T-cell (primary cell): ENCODE measurements around the gene MYB. TPM values are rescaled to one million over a fixed set of nuclear protein-coding genes. Genes with fewer than 3 reads are reported as not detected.

Source experiments
- ATAC-seq, 4 experiments: fragments of 200-7000 bp in 3 of 4; fragments of 150-1000 bp in 1 of 4; cut with Tn5 transposase; replicated peaks in 1 of 4; 1 replicate in 3 of 4; 2 replicates in 1 of 4; pipeline ENCODE4 v1.10.0; 2021; ENCODE audit warnings: moderate library complexity in 3 of 4, mild to moderate bottlenecking in 2 of 4, moderate number of reproducible peaks in 1 of 4
- CTCF ChIA-PET, 2 donors: fragments of 300-600 bp; sonication (Branson Sonifier 250); formaldehyde crosslinking; loops; one replicate each; lab custom pipeline; 2022; ENCODE audit warnings: antibody characterized with exemption in 2 of 2; lab: Charles Lee
- POLR2A ChIA-PET, 2 donors: fragments of 300-600 bp; sonication (Branson Sonifier 250); formaldehyde crosslinking; loops; one replicate each; lab custom pipeline; 2022; ENCODE audit warnings: antibody characterized with exemption in 2 of 2; lab: Charles Lee
- DNase-seq, 35 experiments: peaks; one replicate each; pipeline versions ENCODE4 v3.0.0 to v3.0.0-alpha.2; 2013 to 2023
- H3K27ac ChIP-seq: one replicate; pipeline ENCODE4 v1.5.1; 2013; ENCODE audit warnings: low read length
- H3K27me3 ChIP-seq, 2 experiments: replicated peaks in 1 of 2; 1 replicate in 1 of 2; 2 replicates in 1 of 2; pipeline versions ENCODE4 v1.6.1 to v1.7.0; 2013; ENCODE audit warnings: low read length in 1 of 2, mixed read lengths in 1 of 2; ENCODE audit not compliant: control insufficient read depth in 2 of 2, insufficient read depth in 2 of 2; ENCODE audit errors: extremely low read depth in 1 of 2
- H3K36me3 ChIP-seq, 2 donors: 1 replicate in 1 of 2; 2 replicates in 1 of 2; pipeline versions ENCODE4 v1.6.1 to v1.7.0; 2013; ENCODE audit warnings: low read length in 1 of 2; ENCODE audit not compliant: control insufficient read depth in 2 of 2, insufficient read depth in 1 of 2; ENCODE audit errors: extremely low read depth in 1 of 2
- H3K4me1 ChIP-seq, 2 experiments: 1 replicate in 1 of 2; 2 replicates in 1 of 2; pipeline versions ENCODE4 v1.6.1 to v1.7.0; 2013; ENCODE audit warnings: low read length in 2 of 2, mixed read lengths in 1 of 2; ENCODE audit not compliant: insufficient read depth in 2 of 2, control insufficient read depth in 1 of 2; ENCODE audit errors: extremely low read depth in 1 of 2
- H3K4me3 ChIP-seq, 2 donors: 1 replicate in 1 of 2; 2 replicates in 1 of 2; pipeline versions ENCODE4 v1.5.1 to v1.7.0; 2013; ENCODE audit warnings: mild to moderate bottlenecking in 2 of 2, low read length in 1 of 2, moderate library complexity in 1 of 2; ENCODE audit not compliant: control insufficient read depth in 1 of 2; ENCODE audit errors: extremely low read depth in 1 of 2
- H3K9me3 ChIP-seq: 2 replicates; pipeline ENCODE4 v1.7.0; 2013
- H3K27ac Mint-ChIP-seq, 2 donors: one replicate each; pipeline ENCODE4 v1.8.0; 2020 to 2021; ENCODE audit warnings: mild to moderate bottlenecking in 2 of 2, mixed read lengths in 2 of 2
- H3K27me3 Mint-ChIP-seq, 2 donors: one replicate each; pipeline ENCODE4 v1.8.0; 2021 to 2022; ENCODE audit warnings: mixed read lengths in 2 of 2
- H3K36me3 Mint-ChIP-seq: one replicate; pipeline ENCODE4 v1.8.0; 2021; ENCODE audit warnings: mixed read lengths
- H3K4me1 Mint-ChIP-seq, 3 donors: one replicate each; pipeline ENCODE4 v1.8.0; 2020 to 2022; ENCODE audit warnings: mixed read lengths in 3 of 3, mild to moderate bottlenecking in 1 of 3
- H3K4me3 Mint-ChIP-seq, 3 donors: one replicate each; pipeline ENCODE4 v1.8.0; 2020 to 2022; ENCODE audit warnings: mild to moderate bottlenecking in 3 of 3, mixed read lengths in 3 of 3, moderate library complexity in 3 of 3
- H3K9me3 Mint-ChIP-seq, 3 donors: one replicate each; pipeline ENCODE4 v1.8.0; 2020 to 2022; ENCODE audit warnings: mixed read lengths in 3 of 3
- WGBS: methylation state at CpG from one replicate; pipeline ENCODE4 v1.1.5; 2013; ENCODE audit warnings: missing lambda C conversion rate; ENCODE audit not compliant: insufficient coverage; 5-methylcytosine and 5-hydroxymethylcytosine counted together
- total RNA-seq, 35 experiments: library from RNA in 6 of 35; stranded (reverse) in 6 of 35; fragments of 120-200 nt in 1 of 35; gene quantifications; one replicate each; pipeline versions ENCODE4 v1.2.1 to v1.2.4 and lab custom pipeline; 2013 to 2026

MYB gene
- total RNA-seq, 5 donors from 2014 or later (not counting 1 experiment from before 2014, with no cell fraction given): 4.4 to 23.9 (median 17.1) TPM

DNA sequence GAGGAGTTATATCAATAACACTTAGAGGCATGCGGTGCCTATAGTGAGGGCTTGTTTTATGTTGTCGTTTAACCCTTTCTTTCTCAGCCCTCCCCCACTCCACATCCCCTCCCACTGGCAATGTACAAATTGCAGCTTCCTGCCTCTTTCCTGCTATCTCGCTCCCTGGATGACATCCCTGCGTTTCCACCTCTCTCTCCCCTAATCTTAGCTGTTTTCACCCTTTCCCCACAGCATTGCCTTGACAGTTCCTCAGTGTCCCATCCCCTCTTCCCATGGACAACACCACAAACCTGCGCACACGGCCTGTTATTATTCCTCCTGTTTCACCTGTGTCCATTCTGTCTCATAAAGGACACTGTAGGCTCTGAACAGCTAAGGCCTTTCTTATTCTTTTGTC is 34.5 kb downstream of the MYB start:
- Mint-ChIP-seq H3K36me3 (peaks cover 17% of the 10 kb centered on the region), H3K4me3 (no peak overlapping the region), H3K27ac (no peak overlapping the region), H3K27me3 (no peaks in the 10 kb centered on the region), H3K9me3 (no peaks in the 10 kb centered on the region), H3K4me1 (peaks cover 21 to 23% (median 22%) of the 10 kb centered on the region in 3 donors)
- ChIA-PET CTCF (no interaction called here), POLR2A (no interaction called here)
- H3K9me3 ChIP-seq: no peaks in the 10 kb centered on the region
- ATAC-seq: no peak
- DNase-seq: no peak
- no peak overlapping the region for H3K4me3 ChIP-seq
- no peaks in the 10 kb centered on the region for H3K36me3 ChIP-seq
- no peak overlapping the region for H3K27ac ChIP-seq
- WGBS: 95% methylated on average over 4 of the region's 6 CpGs
- peaks cover 10 to 14% of the 10 kb centered on the region in 2 experiments for H3K4me1 ChIP-seq
- no peaks in the 10 kb centered on the region for H3K27me3 ChIP-seq

- DNase-seq: no peak
- ATAC-seq: no peak
- Histone ChIP-seq H3K9me3 (no peaks in the 10 kb centered on the region), H3K27me3 (no peaks in the 10 kb centered on the region), H3K4me3 (no peak overlapping the region), H3K36me3 (no peaks in the 10 kb centered on the region), H3K4me1 (peaks cover 2 to 4% of the 10 kb centered on the region in 2 experiments), H3K27ac (no peak overlapping the region)
- Mint-ChIP-seq H3K27ac (no peak overlapping the region), H3K4me3 (no peak overlapping the region), H3K27me3 (no peaks in the 10 kb centered on the region), H3K9me3 (no peaks in the 10 kb centered on the region), H3K4me1 (peaks cover 6 to 9% (median 7%) of the 10 kb centered on the region in 3 donors), H3K36me3 (peaks cover 12% of the 10 kb centered on the region)
- WGBS: no CpG with 5 or more reads among the region's 6 CpGs
- ChIA-PET CTCF (no interaction called here), POLR2A (interaction anchor here in 1 of 2 donors (0.6 kb wide), 1 partner anchor 174 kb away, joined by 3 read pairs; no protein-coding TSS in a partner anchor)
These were observed 36.6 kb downstream of the MYB start for GRCh38 chr6:135217663-135218062.

DNA sequence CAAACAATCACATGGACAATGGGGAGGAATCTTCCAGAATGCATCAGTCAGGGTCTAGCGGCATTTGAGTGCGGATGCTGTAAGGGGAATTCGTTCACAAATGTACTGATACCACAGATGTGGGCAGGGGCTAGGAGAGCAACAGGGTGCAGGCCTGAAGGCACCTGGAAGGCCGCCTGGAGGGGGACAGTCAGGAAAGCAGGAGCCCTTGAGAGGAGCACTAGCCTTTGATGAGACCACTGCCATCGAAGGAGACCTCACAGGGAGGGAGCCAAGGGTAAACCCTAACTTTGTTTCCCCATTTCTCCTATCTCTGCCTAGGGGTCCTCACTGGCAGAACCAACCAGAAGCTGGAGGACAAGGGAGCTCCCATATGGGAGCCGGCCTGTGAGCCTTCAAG is 38.2 kb downstream of the MYB start:
- no peaks in the 10 kb centered on the region for H3K9me3 Mint-ChIP-seq
- H3K27ac Mint-ChIP-seq: no peak overlapping the region
- no peak overlapping the region for H3K27ac ChIP-seq
- POLR2A ChIA-PET: no interaction called here
- H3K9me3 ChIP-seq: no peaks in the 10 kb centered on the region
- no peaks in the 10 kb centered on the region for H3K27me3 ChIP-seq
- no peaks in the 10 kb centered on the region for H3K36me3 ChIP-seq
- ATAC-seq (no peak), DNase-seq (no peak)
- CTCF ChIA-PET: interaction anchor here in 1 of 2 donors (0.6 kb wide), 1 partner anchor 34 kb away, joined by 4 read pairs; no protein-coding TSS in a partner anchor
- WGBS: 83% methylated on average over 4 of the region's 6 CpGs
- H3K4me1 ChIP-seq: peaks cover 4 to 8% of the 10 kb centered on the region in 2 experiments
- H3K4me3 Mint-ChIP-seq: no peak overlapping the region
- H3K4me1 Mint-ChIP-seq: peaks cover 9 to 11% (median 9%) of the 10 kb centered on the region in 3 donors
- H3K4me3 ChIP-seq: no peak overlapping the region
- peaks cover 19% of the 10 kb centered on the region for H3K36me3 Mint-ChIP-seq
- no peaks in the 10 kb centered on the region for H3K27me3 Mint-ChIP-seq

DNA sequence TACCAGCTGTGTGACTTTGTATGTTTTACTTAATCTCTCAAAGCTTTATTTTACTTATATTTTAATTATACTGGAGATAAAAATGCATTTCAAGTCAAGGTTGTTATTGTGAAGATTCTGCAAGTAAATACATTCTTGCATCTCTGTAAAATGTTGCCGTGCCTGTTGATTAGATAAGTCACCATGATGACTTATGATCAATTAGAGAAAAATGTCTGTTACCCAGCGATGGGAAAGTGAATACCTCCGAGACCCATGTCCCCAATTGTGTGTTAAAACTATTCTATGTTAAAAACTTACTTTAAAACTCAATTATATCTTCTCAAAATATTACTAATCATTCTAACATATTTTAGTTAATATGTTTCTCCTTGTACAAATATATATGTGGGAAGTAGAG is 39.9 kb downstream of the MYB start:
- no peaks in the 10 kb centered on the region for H3K36me3 ChIP-seq
- CTCF ChIA-PET: interaction anchor here in 1 of 2 donors (0.6 kb wide), 1 partner anchor 16 kb away, joined by 5 read pairs; no protein-coding TSS in a partner anchor
- no peak overlapping the region for H3K4me3 ChIP-seq
- DNase-seq (no peak), ATAC-seq (no peak)
- no CpG with 5 or more reads among the region's 3 CpGs for WGBS
- Mint-ChIP-seq H3K4me1 (peaks cover 9 to 11% (median 9%) of the 10 kb centered on the region in 3 donors), H3K4me3 (no peak overlapping the region), H3K9me3 (no peaks in the 10 kb centered on the region), H3K36me3 (peaks cover 19% of the 10 kb centered on the region), H3K27me3 (no peaks in the 10 kb centered on the region), H3K27ac (no peak overlapping the region)
- no peak overlapping the region for H3K27ac ChIP-seq
- no peaks in the 10 kb centered on the region for H3K9me3 ChIP-seq
- H3K27me3 ChIP-seq: no peaks in the 10 kb centered on the region
- POLR2A ChIA-PET: interaction anchor here (0.5 to 0.6 kb wide), 2 partner anchors 37 to 202 kb away, joined by 3 to 4 read pairs; no protein-coding TSS in a partner anchor
- peaks cover 4 to 8% of the 10 kb centered on the region in 2 experiments for H3K4me1 ChIP-seq

DNA sequence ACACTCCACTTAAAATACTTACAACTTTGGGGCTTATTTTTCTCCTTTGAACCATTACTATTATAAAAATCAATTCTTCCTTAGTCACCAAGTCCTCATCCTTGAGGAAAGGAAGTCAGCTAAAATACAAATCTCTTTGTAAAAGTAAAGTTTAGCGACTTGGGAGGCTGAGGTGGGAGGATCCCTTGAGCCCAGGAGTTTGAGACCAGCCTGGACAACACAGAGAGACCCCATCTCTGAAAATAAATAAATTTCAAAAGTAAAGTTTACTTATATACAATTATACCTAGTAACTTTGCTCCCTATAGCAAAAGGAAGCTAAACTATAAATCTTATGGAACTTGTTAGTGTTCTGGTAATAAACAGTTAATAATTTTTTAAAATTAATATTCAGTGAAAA is 40.4 kb downstream of the MYB start:
- Mint-ChIP-seq H3K36me3 (peaks cover 19% of the 10 kb centered on the region), H3K27me3 (no peaks in the 10 kb centered on the region), H3K27ac (no peak overlapping the region), H3K4me3 (no peak overlapping the region), H3K4me1 (peaks cover 9 to 11% (median 9%) of the 10 kb centered on the region in 3 donors), H3K9me3 (no peaks in the 10 kb centered on the region)
- ChIA-PET POLR2A (interaction anchor here (0.5 to 0.6 kb wide), 2 partner anchors 38 to 201 kb away, joined by 3 to 4 read pairs; no protein-coding TSS in a partner anchor), CTCF (interaction anchor here in 1 of 2 donors (0.5 kb wide), 1 partner anchor 129 kb away, joined by 3 read pairs; no protein-coding TSS in a partner anchor)
- Histone ChIP-seq H3K27me3 (no peaks in the 10 kb centered on the region), H3K4me1 (peaks cover 4 to 8% of the 10 kb centered on the region in 2 experiments), H3K9me3 (no peaks in the 10 kb centered on the region), H3K36me3 (no peaks in the 10 kb centered on the region), H3K4me3 (no peak overlapping the region), H3K27ac (no peak overlapping the region)
- no peak for DNase-seq
- WGBS: no CpG with 5 or more reads among the region's 1 CpG
- no peak for ATAC-seq

- Histone ChIP-seq H3K4me1 (peaks cover 4 to 8% of the 10 kb centered on the region in 2 experiments), H3K27ac (no peak overlapping the region), H3K36me3 (no peaks in the 10 kb centered on the region), H3K9me3 (no peaks in the 10 kb centered on the region), H3K27me3 (no peaks in the 10 kb centered on the region), H3K4me3 (no peak overlapping the region)
- Mint-ChIP-seq H3K9me3 (no peaks in the 10 kb centered on the region), H3K27ac (peak overlapping the region in 1 of 2 donors; percentile 92), H3K4me3 (no peak overlapping the region), H3K4me1 (peaks cover 11 to 16% (median 14%) of the 10 kb centered on the region in 3 donors), H3K27me3 (no peaks in the 10 kb centered on the region), H3K36me3 (peaks cover 18% of the 10 kb centered on the region)
- 98% methylated on average over 4 of the region's 5 CpGs for WGBS
- CTCF ChIA-PET: no interaction called here
- DNase-seq (no peak), ATAC-seq (no peak)
- POLR2A ChIA-PET: no interaction called here
These were observed 41.5 kb downstream of the MYB start for GRCh38 chr6:135222623-135223022.
